NB4 (cell line): ENCODE results near the gene ACADS.

Experiments used
- DNase-seq: peaks from one replicate; pipeline ENCODE4 v3.0.0; 2010; ENCODE audit warnings: low read depth
- H3K4me3 ChIP-seq: one replicate; pipeline ENCODE4 v1.5.1; 2011; ENCODE audit warnings: mild to moderate bottlenecking, low read depth, low read length, moderate library complexity
- CTCF ChIP-seq: IDR thresholded peaks from one replicate; pipeline ENCODE4 v1.5.1; 2012; ENCODE audit warnings: low read depth, low read length
- MAX ChIP-seq: IDR thresholded peaks from 2 replicates; pipeline ENCODE4 v1.6.1; 2011; ENCODE audit warnings: low read depth, low read length
- MYC ChIP-seq: IDR thresholded peaks from 2 replicates; pipeline ENCODE4 v1.6.1; 2011; ENCODE audit warnings: low read depth, low read length
- POLR2A ChIP-seq: IDR thresholded peaks from 2 replicates; pipeline ENCODE4 v1.6.1; 2011; ENCODE audit warnings: mild to moderate bottlenecking; ENCODE audit not compliant: insufficient read length; ENCODE audit errors: extremely low read depth

Gene ACADS

GRCh38 chr12:120764816-120765215 lies 39.2 kb downstream of the ACADS start:
- TF ChIP-seq POLR2A (no peak), CTCF (no peak), MAX (no peak), MYC (no peak)
- H3K4me3 ChIP-seq = no peak overlapping the region
- DNase-seq = no peak

GRCh38 chr12:120766566-120766965 lies 40.9 kb downstream of the ACADS start:
- TF ChIP-seq MAX (no peak), CTCF (no peak), POLR2A (no peak), MYC (no peak)
- DNase-seq = no peak
- no peak overlapping the region for H3K4me3 ChIP-seq

- H3K4me3 ChIP-seq = no peak overlapping the region
- TF ChIP-seq MAX (no peak), CTCF (no peak), MYC (no peak), POLR2A (no peak)
- DNase-seq = no peak
Measured at GRCh38 chr12:120767071-120768024, 41.7 kb downstream of the ACADS start.

GRCh38 chr12:120771097-120771496 lies 45.5 kb downstream of the ACADS start:
- DNase-seq = peak; percentile 46
- no peak overlapping the region for H3K4me3 ChIP-seq
- TF ChIP-seq MYC = peak; percentile 62; the same call in 1 of the 2 replicates
- TF ChIP-seq CTCF = no peak
- TF ChIP-seq MAX = peak; percentile 39; the same call in 1 of the 2 replicates

GRCh38 chr12:120774169-120774916 lies 48.7 kb downstream of the ACADS start:
- TF ChIP-seq MYC (no peak), POLR2A (no peak), MAX (no peak), CTCF (no peak)
- no peak overlapping the region for H3K4me3 ChIP-seq
- no peak for DNase-seq
